Activated T-cell treated with anti-CD3 and anti-CD28 coated beads, Interleukin-2, amount 50 U/mL, for 1 hour (primary cell): ENCODE data around the gene HDGFL2.

Source experiments
- DNase-seq: peaks from one replicate; pipeline ENCODE4 v3.0.0-alpha.2; 2020

Gene HDGFL2

GRCh38 chr19:4471403-4472173 lies 509 bp upstream of the HDGFL2 start:
- peak; percentile 92 for DNase-seq

GRCh38 chr19:4473011-4473762 lies 1.1 kb downstream of the HDGFL2 start:
- DNase-seq, result no peak

- no peak for DNase-seq
These were observed 1.8 kb downstream of the HDGFL2 start for GRCh38 chr19:4473763-4474513.

- DNase-seq, result no peak
These were observed 2.5 kb downstream of the HDGFL2 start for GRCh38 chr19:4474514-4475022.

- no peak for DNase-seq
These were observed 5.1 kb downstream of the HDGFL2 start for GRCh38 chr19:4477034-4477801.

GRCh38 chr19:4482721-4483364 lies 10.7 kb downstream of the HDGFL2 start:
- DNase-seq, result no peak

- DNase-seq, result no peak
These were observed 11.3 kb downstream of the HDGFL2 start for GRCh38 chr19:4483385-4483784.

GRCh38 chr19:4487572-4487971 lies 15.5 kb downstream of the HDGFL2 start:
- DNase-seq, result no peak

- no peak for DNase-seq
These were observed 16.4 kb downstream of the HDGFL2 start for GRCh38 chr19:4488496-4488895.

- no peak for DNase-seq
These were observed 19.3 kb downstream of the HDGFL2 start for GRCh38 chr19:4491446-4491845.

GRCh38 chr19:4492337-4493103 lies 20.4 kb downstream of the HDGFL2 start:
- no peak for DNase-seq

GRCh38 chr19:4493104-4493928 lies 21.2 kb downstream of the HDGFL2 start:
- DNase-seq, result no peak

- DNase-seq, result no peak
These were observed 22.0 kb downstream of the HDGFL2 start for GRCh38 chr19:4493929-4494690.

GRCh38 chr19:4494691-4495064 lies 22.6 kb downstream of the HDGFL2 start:
- no peak for DNase-seq

GRCh38 chr19:4495471-4495870 lies 23.4 kb downstream of the HDGFL2 start:
- DNase-seq, result no peak

GRCh38 chr19:4496304-4496703 lies 24.2 kb downstream of the HDGFL2 start:
- DNase-seq, result no peak

GRCh38 chr19:4497770-4498389 lies 25.8 kb downstream of the HDGFL2 start:
- no peak for DNase-seq

GRCh38 chr19:4498694-4499093 lies 26.6 kb downstream of the HDGFL2 start:
- DNase-seq, result no peak

GRCh38 chr19:4499318-4499717 lies 27.2 kb downstream of the HDGFL2 start:
- no peak for DNase-seq
